ENCODE measurements around the gene CARD9. TPM values are rescaled to one million over a fixed set of nuclear protein-coding genes. Genes with fewer than 3 reads are reported as not detected.
"Not testable (repeated sequence)": the region's sequence is repeated elsewhere in the genome, so short reads cannot be mapped to it uniquely, and the experiment has no call there.

CARD9 gene
- polyA plus RNA-seq, 3 donors: 1.9 to 2.8 (median 2.1) TPM

GRCh38 chr9:136322756-136323330 lies 50.6 kb downstream of the CARD9 start:
- no peak for DNase-seq

- no peak for DNase-seq
These were observed 51.9 kb downstream of the CARD9 start for GRCh38 chr9:136321561-136321960.

- not testable (repeated sequence) for DNase-seq
These were observed 52.5 kb downstream of the CARD9 start for GRCh38 chr9:136320972-136321371.

GRCh38 chr9:136319955-136320354 lies 53.5 kb downstream of the CARD9 start:
- not testable (repeated sequence) for DNase-seq

GRCh38 chr9:136319244-136319643 lies 54.2 kb downstream of the CARD9 start:
- not testable (repeated sequence) for DNase-seq

- no peak for DNase-seq
These were observed 54.7 kb downstream of the CARD9 start for GRCh38 chr9:136318776-136319241.

GRCh38 chr9:136318111-136318775 lies 55.2 kb downstream of the CARD9 start:
- no peak for DNase-seq

- DNase-seq: no peak
These were observed 55.8 kb downstream of the CARD9 start for GRCh38 chr9:136317695-136318094.

- no peak for DNase-seq
These were observed 56.4 kb downstream of the CARD9 start for GRCh38 chr9:136316896-136317676.

- DNase-seq: no peak
These were observed 57.2 kb downstream of the CARD9 start for GRCh38 chr9:136316271-136316751.

- no peak for DNase-seq
These were observed 58.5 kb downstream of the CARD9 start for GRCh38 chr9:136314944-136315343.

- no peak for DNase-seq
These were observed 59.4 kb downstream of the CARD9 start for GRCh38 chr9:136314056-136314416.

Other genes with a start within 250 kb of the CARD9 start
- gene LHX3, start 168.5 kb downstream of the CARD9 start, polyA plus RNA-seq (ENCODE audit: insufficient read length in 3 of 3): not detected
- gene QSOX2, start 127.9 kb downstream of the CARD9 start, polyA plus RNA-seq (ENCODE audit: insufficient read length in 3 of 3): 10 to 100 TPM; 17.4 to 19.2 (median 18.8) TPM
- gene CCDC187, start 69.6 kb downstream of the CARD9 start, polyA plus RNA-seq (ENCODE audit: insufficient read length in 3 of 3): 1 to 10 TPM; 2.7 to 4.6 (median 3.6) TPM
- 10 to 100 TPM; 41.2 to 59.6 (median 46.7) TPM for gene GPSM1, start 46.1 kb downstream of the CARD9 start, polyA plus RNA-seq (ENCODE audit: insufficient read length in 3 of 3)
- gene DNLZ, start 9.9 kb downstream of the CARD9 start, polyA plus RNA-seq (ENCODE audit: insufficient read length in 3 of 3): 10 to 100 TPM in 2 of 3 donors, 1 to 10 TPM in 1; 5.9 to 21.2 (median 17.2) TPM
- gene SNAPC4, start 26.5 kb upstream of the CARD9 start, polyA plus RNA-seq (ENCODE audit: insufficient read length in 3 of 3): 10 to 100 TPM; 12.4 to 15.1 (median 13.7) TPM
- 10 to 100 TPM; 45.2 to 55.1 (median 54.5) TPM for gene ENTR1, start 36.9 kb upstream of the CARD9 start, polyA plus RNA-seq (ENCODE audit: insufficient read length in 3 of 3)
- 10 to 100 TPM; 57.9 to 76.6 (median 60.2) TPM for gene PMPCA, start 37.0 kb upstream of the CARD9 start, polyA plus RNA-seq (ENCODE audit: insufficient read length in 3 of 3)
- gene INPP5E, start 66.2 kb upstream of the CARD9 start, polyA plus RNA-seq (ENCODE audit: insufficient read length in 3 of 3): 10 to 100 TPM; 15.6 to 18.5 (median 17.7) TPM
- gene SEC16A, start 109.4 kb upstream of the CARD9 start, polyA plus RNA-seq (ENCODE audit: insufficient read length in 3 of 3): 10 to 100 TPM; 64.6 to 70.4 (median 68.1) TPM
- gene NOTCH1, start 172.4 kb upstream of the CARD9 start, polyA plus RNA-seq (ENCODE audit: insufficient read length in 3 of 3): 10 to 100 TPM; 36.9 to 41.8 (median 40.9) TPM

All from renal pelvis (tissue), 4 donors.